GM12891 (cell line): ENCODE results near the gene SMIM24.

ENCODE experiments used
- POLR2A ChIP-seq: IDR thresholded peaks from 2 replicates; pipeline ENCODE4 v1.6.1; 2011; ENCODE audit warnings: low read depth, low read length, control low read depth
- POLR2AphosphoS5 ChIP-seq: IDR thresholded peaks from 2 replicates; pipeline ENCODE4 v1.6.1; 2011; ENCODE audit warnings: low read depth, low read length, control low read depth
- TAF1 ChIP-seq: IDR thresholded peaks from 2 replicates; pipeline ENCODE4 v1.6.1; 2011; ENCODE audit warnings: low read depth, low read length, control low read depth

GRCh38 chr19:3507371-3508120 is 27.2 kb upstream of the SMIM24 start:
- TF ChIP-seq TAF1, result no peak
- TF ChIP-seq POLR2A, result no peak
- TF ChIP-seq POLR2AphosphoS5, result no peak
